HG03103 (cell line): ENCODE measurements around the gene PPP2R2C.

ENCODE experiments used
- ATAC-seq: cut with Tn5 transposase; IDR thresholded peaks from one replicate; pipeline ENCODE4 v1.9.1; 2021; ENCODE audit warnings: low read depth; ENCODE audit not compliant: unreplicated experiment

PPP2R2C gene

GRCh38 chr4:6472387-6473263, at the start of gene PPP2R2C:
PPP2R2C (minus strand) TSS chr4:6472614; CDS start chr4:6472229, 385 bp downstream.
- ATAC-seq: no peak

GRCh38 chr4:6520978-6521377, 48.6 kb upstream of the PPP2R2C start:
- ATAC-seq: no peak

GRCh38 chr4:6520051-6520636, 47.7 kb upstream of the PPP2R2C start:
- no peak for ATAC-seq

- no peak for ATAC-seq
Observed at GRCh38 chr4:6517171-6517570, 44.8 kb upstream of the PPP2R2C start.

- no peak for ATAC-seq
Observed at GRCh38 chr4:6516762-6517161, 44.3 kb upstream of the PPP2R2C start.

GRCh38 chr4:6516281-6516680, 43.9 kb upstream of the PPP2R2C start:
- no peak for ATAC-seq

- no peak for ATAC-seq
Observed at GRCh38 chr4:6513678-6514077, 41.3 kb upstream of the PPP2R2C start.

GRCh38 chr4:6509587-6509986, 37.2 kb upstream of the PPP2R2C start:
- no peak for ATAC-seq

- ATAC-seq: no peak
Observed at GRCh38 chr4:6507345-6507744, 34.9 kb upstream of the PPP2R2C start.

GRCh38 chr4:6506616-6507140, 34.3 kb upstream of the PPP2R2C start:
- no peak for ATAC-seq

- ATAC-seq: no peak
Observed at GRCh38 chr4:6504900-6505496, 32.6 kb upstream of the PPP2R2C start.

GRCh38 chr4:6502747-6503465, 30.5 kb upstream of the PPP2R2C start:
- no peak for ATAC-seq

- no peak for ATAC-seq
Observed at GRCh38 chr4:6502147-6502546, 29.7 kb upstream of the PPP2R2C start.

- no peak for ATAC-seq
Observed at GRCh38 chr4:6501171-6501570, 28.8 kb upstream of the PPP2R2C start.

GRCh38 chr4:6500481-6501140, 28.2 kb upstream of the PPP2R2C start:
- ATAC-seq: no peak

GRCh38 chr4:6499238-6499600, 26.8 kb upstream of the PPP2R2C start:
- ATAC-seq: no peak

GRCh38 chr4:6498511-6499237, 26.3 kb upstream of the PPP2R2C start:
- no peak for ATAC-seq

- no peak for ATAC-seq
Observed at GRCh38 chr4:6497796-6498195, 25.4 kb upstream of the PPP2R2C start.

- ATAC-seq: no peak
Observed at GRCh38 chr4:6495736-6496135, 23.3 kb upstream of the PPP2R2C start.

- ATAC-seq: no peak
Observed at GRCh38 chr4:6495296-6495590, 22.8 kb upstream of the PPP2R2C start.
